K562 (cell line): ENCODE measurements around the gene DUSP3. TPM values are rescaled to one million over a fixed set of nuclear protein-coding genes. Genes with fewer than 3 reads are reported as not detected.

Source experiments
- ARID1B ChIP-seq: fragments of 450-650 bp; IDR thresholded peaks from 2 replicates; pipeline ENCODE4 v1.6.1; 2016; ENCODE audit warnings: antibody characterized with exemption, mild to moderate bottlenecking, inconsistent platforms
- BHLHE40 ChIP-seq: IDR thresholded peaks from 2 replicates; pipeline ENCODE4 v1.6.1; 2011; ENCODE audit warnings: low read length, improper control_type of control experiment
- CEBPB ChIP-seq: fragments of 450-650 bp; IDR thresholded peaks from 2 replicates; pipeline ENCODE4 v1.6.1; 2016; ENCODE audit warnings: missing genetic modification characterization, missing compliant biosample characterization
- ELK1 ChIP-seq: sonication (generic); formaldehyde crosslinking; IDR thresholded peaks from 2 replicates; pipeline ENCODE4 v1.8.1; 2022; ENCODE audit warnings: missing genetic modification reagents
- EP400 ChIP-seq: fragments of 450-650 bp; IDR thresholded peaks from 2 replicates; pipeline ENCODE4 v1.6.1; 2017; ENCODE audit warnings: antibody characterized with exemption, mild to moderate bottlenecking, moderate library complexity
- JUN ChIP-seq, 2 experiments: sonication (generic) in 1 of 2; formaldehyde crosslinking in 1 of 2; IDR thresholded peaks; 2 replicates each; pipeline versions ENCODE4 v1.6.1 to v1.8.0; 2012 to 2022; ENCODE audit warnings: borderline replicate concordance in 2 of 2, mild to moderate bottlenecking in 2 of 2, improper control_type of control experiment in 1 of 2, low read depth in 1 of 2, low read length in 1 of 2, missing genetic modification reagents in 1 of 2
- NBN ChIP-seq: fragments of 450-650 bp; IDR thresholded peaks from 2 replicates; pipeline ENCODE4 v1.6.1; 2016; ENCODE audit warnings: low read depth, mild to moderate bottlenecking
- NCOA6 ChIP-seq: fragments of 450-650 bp; IDR thresholded peaks from 2 replicates; pipeline ENCODE4 v1.6.1; 2017; ENCODE audit warnings: mild to moderate bottlenecking
- NFATC3 ChIP-seq: fragments of 450-650 bp; IDR thresholded peaks from 2 replicates; pipeline ENCODE4 v1.6.1; 2017; ENCODE audit warnings: mild to moderate bottlenecking
- POLR2H ChIP-seq: IDR thresholded peaks from 2 replicates; pipeline ENCODE4 v1.6.1; 2016; ENCODE audit warnings: missing genetic modification characterization, low read depth, mild to moderate bottlenecking, control low read depth, missing compliant biosample characterization, moderate library complexity
- RCOR1 ChIP-seq, 2 experiments: IDR thresholded peaks; 2 replicates each; pipeline ENCODE4 v1.6.1; 2012; ENCODE audit warnings: low read depth in 2 of 2, low read length in 2 of 2, borderline replicate concordance in 1 of 2, improper control_type of control experiment in 1 of 2
- SMAD4 ChIP-seq: fragments of 250-450 bp; sonication (Bioruptor Pico); conservative IDR thresholded peaks from 2 replicates; pipeline ENCODE4 v1.8.0; 2021; ENCODE audit warnings: inconsistent platforms, mild to moderate bottlenecking, moderate library complexity
- SRSF9 ChIP-seq: fragments of 200-400 bp; formaldehyde crosslinking; IDR thresholded peaks from 2 replicates; pipeline ENCODE4 v1.6.1; 2017; ENCODE audit warnings: low read depth, low read length, borderline replicate concordance
- TBP ChIP-seq: optimal IDR thresholded peaks from 2 replicates; pipeline ENCODE3; 2011; ENCODE audit warnings: low read depth, low read length, improper control_type of control experiment
- THAP12 ChIP-seq: fragments of 250-450 bp; sonication (Bioruptor Pico); IDR thresholded peaks from 2 replicates; pipeline ENCODE4 v1.9.0; 2021; ENCODE audit warnings: mild to moderate bottlenecking, inconsistent platforms
- ZEB2 ChIP-seq: fragments of 450-650 bp; IDR thresholded peaks from 2 replicates; pipeline ENCODE4 v1.6.1; 2016
- polyA plus RNA-seq, 8 experiments: library from polyadenylated mRNA; depleted of rRNA in 4 of 8; stranded (reverse) in 5 of 8; unstranded in 3 of 8; fragments of >200 nt; fragmentation: Nextera tagmentation in 2 of 8; fragmentation: Illumina TruSeq in 1 of 8; extraction: Ambion mirVana in 2 of 8; extraction: Trizol in 1 of 8; gene quantifications; 2 replicates each; pipeline versions ENCODE4 v1.2.1 to v1.2.3, GENCODE V29; 2011 to 2014; ENCODE audit warnings: inconsistent platforms in 1 of 8, missing spikeins in 1 of 8
- total RNA-seq, 7 experiments: library from RNA; depleted of rRNA in 6 of 7; stranded (reverse); fragments of >200 nt in 6 of 7; fragmentation: Illumina TruSeq in 2 of 7; extraction: Trizol in 2 of 7; gene quantifications; 2 replicates each; pipeline versions ENCODE4 v1.2.1 to v1.2.3, GENCODE V29; 2011 to 2021; ENCODE audit warnings: low replicate concordance in 1 of 7
- TF ChIP-seq, protein P1 (sequence below): fragments of 150-350 bp; conservative IDR thresholded peaks from 2 replicates; pipeline ENCODE4 v1.6.1; 2014; ENCODE audit warnings: low read length
- TF ChIP-seq, protein P2 (sequence below): fragments of 250-450 bp; sonication (Bioruptor Pico); IDR thresholded peaks from 2 replicates; pipeline ENCODE4 v1.6.1; 2021; ENCODE audit warnings: mild to moderate bottlenecking

Gene DUSP3
- total and polyA plus RNA-seq, 9 of the 15 experiments (the other 6 are each of a cell fraction or from before 2014, with no cell fraction given) = 4.1 to 19.8 (median 12.3) TPM

GRCh38 chr17:43791589-43791988, 12.8 kb upstream of the DUSP3 start (continued):
- TF ChIP-seq, protein P1, sequence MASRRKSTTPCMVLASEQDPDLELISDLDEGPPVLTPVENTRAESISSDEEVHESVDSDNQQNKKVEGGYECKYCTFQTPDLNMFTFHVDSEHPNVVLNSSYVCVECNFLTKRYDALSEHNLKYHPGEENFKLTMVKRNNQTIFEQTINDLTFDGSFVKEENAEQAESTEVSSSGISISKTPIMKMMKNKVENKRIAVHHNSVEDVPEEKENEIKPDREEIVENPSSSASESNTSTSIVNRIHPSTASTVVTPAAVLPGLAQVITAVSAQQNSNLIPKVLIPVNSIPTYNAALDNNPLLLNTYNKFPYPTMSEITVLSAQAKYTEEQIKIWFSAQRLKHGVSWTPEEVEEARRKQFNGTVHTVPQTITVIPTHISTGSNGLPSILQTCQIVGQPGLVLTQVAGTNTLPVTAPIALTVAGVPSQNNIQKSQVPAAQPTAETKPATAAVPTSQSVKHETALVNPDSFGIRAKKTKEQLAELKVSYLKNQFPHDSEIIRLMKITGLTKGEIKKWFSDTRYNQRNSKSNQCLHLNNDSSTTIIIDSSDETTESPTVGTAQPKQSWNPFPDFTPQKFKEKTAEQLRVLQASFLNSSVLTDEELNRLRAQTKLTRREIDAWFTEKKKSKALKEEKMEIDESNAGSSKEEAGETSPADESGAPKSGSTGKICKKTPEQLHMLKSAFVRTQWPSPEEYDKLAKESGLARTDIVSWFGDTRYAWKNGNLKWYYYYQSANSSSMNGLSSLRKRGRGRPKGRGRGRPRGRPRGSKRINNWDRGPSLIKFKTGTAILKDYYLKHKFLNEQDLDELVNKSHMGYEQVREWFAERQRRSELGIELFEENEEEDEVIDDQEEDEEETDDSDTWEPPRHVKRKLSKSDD = no peak
- TF ChIP-seq ELK1 (CRISPR knock-in tag) = no peak
- no peak for TF ChIP-seq JUN (IDR thresholded peaks at IDR 0.05; ENCODE audit: borderline replicate concordance, low read depth, low read length)
- no peak for TF ChIP-seq JUN (CRISPR knock-in tag; IDR thresholded peaks at IDR 0.05; ENCODE audit: borderline replicate concordance)
- TF ChIP-seq POLR2H (tag) = no peak
- TF ChIP-seq BHLHE40 = no peak
- no peak for TF ChIP-seq ARID1B
- TF ChIP-seq NFATC3 = no peak
- no peak for TF ChIP-seq NBN
- TF ChIP-seq ZEB2 = peak; percentile 50; the same call in 1 of the 2 replicates
- TF ChIP-seq THAP12 (CRISPR knock-in tag) = no peak
- 0 out of 4 replicates have a peak, but pooled peaks of 1 of the 2 experiments have one; percentile 11 for TF ChIP-seq RCOR1 (IDR thresholded peaks at IDR 0.05; ENCODE audit: borderline replicate concordance in 1 of 2, low read depth in 2 of 2, low read length in 2 of 2)
- no peak for TF ChIP-seq CEBPB (tag)
- TF ChIP-seq SRSF9 = no peak
- TF ChIP-seq, protein P2, sequence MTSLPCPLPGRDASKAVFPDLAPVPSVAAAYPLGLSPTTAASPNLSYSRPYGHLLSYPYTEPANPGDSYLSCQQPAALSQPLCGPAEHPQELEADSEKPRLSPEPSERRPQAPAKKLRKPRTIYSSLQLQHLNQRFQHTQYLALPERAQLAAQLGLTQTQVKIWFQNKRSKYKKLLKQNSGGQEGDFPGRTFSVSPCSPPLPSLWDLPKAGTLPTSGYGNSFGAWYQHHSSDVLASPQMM (CRISPR knock-in tag) = no peak
- no peak for TF ChIP-seq SMAD4 (CRISPR knock-in tag)
- no peak for TF ChIP-seq NCOA6
- 0 out of 2 replicates have a peak, but pooled peaks have one; percentile 14 for TF ChIP-seq EP400
- no peak for TF ChIP-seq TBP
